GM13977 (cell line): Measurements from ENCODE around the gene SNRNP48.

ENCODE experiments used
- DNase-seq: peaks from one replicate; pipeline ENCODE4 v3.0.0; 2012; ENCODE audit warnings: low spot score
- in situ Hi-C: fragments of 300-500 bp; cut with MboI; formaldehyde crosslinking; loops from one replicate; pipeline ENCODE4 v1.12.0; 2022; ENCODE audit warnings: low sequenced_read_pairs, low pct_unique_long_range_greater_than_20kb, mixed read lengths, inconsistent platforms; ENCODE audit not compliant: unreplicated experiment
- TF ChIP-seq, protein P1 (sequence below): IDR thresholded peaks from 2 replicates; pipeline ENCODE4 v1.5.1; 2012; ENCODE audit warnings: mild to moderate bottlenecking, control low read depth; ENCODE audit not compliant: insufficient read depth; ENCODE audit errors: extremely low read depth, missing control alignments

Gene SNRNP48

DNA sequence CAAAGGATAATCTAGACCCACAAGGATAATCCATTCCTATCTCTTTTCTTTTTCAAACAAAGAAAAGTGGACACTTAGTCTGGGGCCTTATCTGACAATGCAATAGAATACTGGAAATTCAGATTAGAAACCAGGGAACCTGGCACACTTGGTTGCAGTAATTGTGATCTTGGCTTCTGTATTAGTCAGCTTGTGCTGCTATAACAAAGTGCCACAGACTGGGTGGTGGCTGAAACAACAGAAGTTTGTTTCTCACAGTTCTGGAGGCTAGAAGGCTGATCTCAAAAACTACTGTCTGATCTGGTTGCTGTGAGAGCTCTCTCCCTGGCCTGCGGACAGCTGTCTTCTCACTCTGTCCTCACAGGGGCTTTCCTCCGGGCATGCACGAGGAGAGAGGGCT lies 49.4 kb downstream of the SNRNP48 start:
- no peak for DNase-seq
- TF ChIP-seq, protein P1, sequence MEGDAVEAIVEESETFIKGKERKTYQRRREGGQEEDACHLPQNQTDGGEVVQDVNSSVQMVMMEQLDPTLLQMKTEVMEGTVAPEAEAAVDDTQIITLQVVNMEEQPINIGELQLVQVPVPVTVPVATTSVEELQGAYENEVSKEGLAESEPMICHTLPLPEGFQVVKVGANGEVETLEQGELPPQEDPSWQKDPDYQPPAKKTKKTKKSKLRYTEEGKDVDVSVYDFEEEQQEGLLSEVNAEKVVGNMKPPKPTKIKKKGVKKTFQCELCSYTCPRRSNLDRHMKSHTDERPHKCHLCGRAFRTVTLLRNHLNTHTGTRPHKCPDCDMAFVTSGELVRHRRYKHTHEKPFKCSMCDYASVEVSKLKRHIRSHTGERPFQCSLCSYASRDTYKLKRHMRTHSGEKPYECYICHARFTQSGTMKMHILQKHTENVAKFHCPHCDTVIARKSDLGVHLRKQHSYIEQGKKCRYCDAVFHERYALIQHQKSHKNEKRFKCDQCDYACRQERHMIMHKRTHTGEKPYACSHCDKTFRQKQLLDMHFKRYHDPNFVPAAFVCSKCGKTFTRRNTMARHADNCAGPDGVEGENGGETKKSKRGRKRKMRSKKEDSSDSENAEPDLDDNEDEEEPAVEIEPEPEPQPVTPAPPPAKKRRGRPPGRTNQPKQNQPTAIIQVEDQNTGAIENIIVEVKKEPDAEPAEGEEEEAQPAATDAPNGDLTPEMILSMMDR = no peak
- in situ Hi-C loops = no loop called here

DNA sequence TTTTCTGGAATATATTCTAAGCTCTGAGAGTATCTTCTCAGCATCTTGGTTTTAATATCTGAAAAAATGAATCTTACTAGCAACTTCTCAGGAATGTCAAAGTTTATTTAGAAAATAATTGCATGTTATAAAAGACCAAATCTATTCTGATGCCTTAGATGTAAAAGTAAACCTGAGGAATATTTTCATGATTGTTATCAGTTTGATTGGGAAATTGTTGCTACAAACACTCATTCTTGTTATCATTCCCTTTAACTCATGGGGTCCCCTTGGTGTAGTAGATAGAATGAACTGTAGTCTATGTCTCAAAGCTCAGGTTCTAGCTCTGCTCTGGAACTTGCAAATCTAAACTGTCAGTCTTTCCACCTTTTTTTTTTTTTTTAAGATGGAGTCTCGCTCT lies 50.0 kb downstream of the SNRNP48 start:
- no peak for DNase-seq
- TF ChIP-seq, protein P1 = no peak
- in situ Hi-C loops = no loop called here

DNA sequence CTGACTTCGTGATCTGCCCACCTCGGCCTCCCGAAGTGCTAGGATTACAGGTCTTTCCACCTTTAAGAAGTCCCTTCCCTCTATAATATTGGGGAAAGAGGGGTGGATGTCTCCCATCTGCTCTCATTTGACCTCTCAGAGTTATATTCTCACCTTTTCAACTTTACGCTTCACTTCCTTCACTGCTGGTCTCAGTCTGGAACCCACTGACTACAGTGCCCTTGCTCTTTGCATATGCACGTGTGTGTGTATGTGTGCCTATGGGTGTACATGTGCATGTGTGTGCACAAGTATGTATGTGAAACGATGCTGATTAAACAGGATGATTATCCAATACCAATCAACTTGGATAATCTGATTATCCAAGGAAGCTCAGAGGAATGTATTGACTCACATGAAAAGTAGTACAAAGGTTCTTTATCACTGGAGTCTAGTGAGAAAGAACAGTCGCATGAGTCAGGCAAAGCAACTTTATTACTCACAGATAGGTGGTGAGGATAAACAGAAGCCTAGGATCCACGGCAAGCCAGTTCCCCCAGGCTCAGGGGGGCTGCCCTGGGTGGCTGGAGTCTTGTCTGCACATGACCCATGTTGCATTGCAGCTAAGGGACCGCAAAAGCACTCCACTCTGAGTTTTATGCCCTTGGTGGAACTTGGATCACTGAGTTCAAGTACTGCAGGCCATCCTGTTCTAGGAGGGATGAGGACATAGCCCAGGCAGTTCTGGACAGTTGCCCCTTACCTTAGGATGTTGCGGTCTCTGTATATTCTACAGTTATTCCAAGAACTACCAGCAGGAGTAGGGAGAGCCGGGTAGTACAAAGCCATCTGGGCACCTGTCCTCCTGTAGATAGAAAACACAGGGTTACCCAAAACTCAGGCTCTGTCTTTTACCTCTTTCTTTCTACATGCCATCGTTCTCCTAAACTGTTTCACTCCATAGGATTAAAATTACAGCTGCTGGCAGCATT lies 50.9 kb downstream of the SNRNP48 start:
- no peak for DNase-seq
- TF ChIP-seq, protein P1 = no peak
- in situ Hi-C loops = no loop called here

DNA sequence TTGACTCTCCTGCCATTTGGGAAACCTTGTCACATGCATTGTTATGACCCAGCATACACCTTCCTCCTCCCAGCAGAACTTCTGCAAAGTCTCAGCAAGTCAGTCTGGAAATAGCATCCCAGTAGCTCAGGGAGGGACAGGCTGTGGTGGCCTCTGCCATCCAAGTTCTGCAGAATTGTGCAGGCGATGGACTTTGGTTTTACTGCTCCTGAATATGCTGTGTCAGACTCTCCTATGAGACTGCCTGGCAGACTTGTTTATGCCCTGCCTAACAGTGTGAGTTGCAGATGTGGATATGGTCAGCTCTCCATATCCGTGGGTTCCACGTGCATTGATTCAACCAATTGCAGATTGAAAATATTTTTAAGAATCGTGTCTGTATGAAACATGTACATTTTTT lies 52.8 kb downstream of the SNRNP48 start:
- TF ChIP-seq, protein P1 = no peak
- no peak for DNase-seq
- in situ Hi-C loops = no loop called here

DNA sequence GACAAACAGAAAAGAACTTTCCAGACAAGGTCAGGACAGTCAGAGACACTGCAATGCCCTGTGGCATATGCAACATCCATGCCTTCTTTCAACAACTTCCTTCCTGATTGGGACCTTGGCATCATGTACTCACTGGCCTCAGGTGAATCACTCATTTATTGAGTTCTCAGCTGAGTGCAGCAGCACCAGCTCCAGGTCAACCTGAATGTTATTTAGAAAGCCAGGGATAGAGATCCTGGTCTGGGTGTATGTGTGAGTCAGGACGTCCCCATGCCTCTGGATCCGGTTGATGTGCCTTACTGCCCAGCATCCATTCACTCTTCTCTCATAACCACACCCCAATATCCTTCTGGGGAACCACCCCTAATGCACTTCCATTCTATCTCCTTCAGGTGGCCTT lies 54.4 kb downstream of the SNRNP48 start:
- DNase-seq = no peak
- TF ChIP-seq, protein P1 = no peak
- in situ Hi-C loops = no loop called here

DNA sequence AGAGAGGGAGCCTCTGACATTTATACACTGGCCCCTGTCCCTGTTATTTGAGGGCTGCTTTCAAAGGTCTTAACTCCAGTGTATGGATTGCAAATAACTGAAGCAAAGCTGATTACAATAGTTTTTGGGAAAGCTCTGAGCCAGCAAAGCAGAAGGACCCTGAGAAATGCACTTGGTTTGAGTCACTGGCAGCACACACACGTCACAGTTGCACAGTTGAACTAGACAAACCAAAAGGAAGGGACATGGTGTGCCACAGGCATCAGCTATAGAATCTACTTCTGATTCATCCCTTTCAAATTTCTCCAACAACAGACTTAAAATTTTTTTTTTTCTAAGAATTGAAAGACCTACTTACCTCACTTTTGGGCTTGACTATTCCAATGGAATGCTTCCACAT lies 56.4 kb downstream of the SNRNP48 start:
- no peak for DNase-seq
- TF ChIP-seq, protein P1 = no peak
- in situ Hi-C loops = no loop called here

DNA sequence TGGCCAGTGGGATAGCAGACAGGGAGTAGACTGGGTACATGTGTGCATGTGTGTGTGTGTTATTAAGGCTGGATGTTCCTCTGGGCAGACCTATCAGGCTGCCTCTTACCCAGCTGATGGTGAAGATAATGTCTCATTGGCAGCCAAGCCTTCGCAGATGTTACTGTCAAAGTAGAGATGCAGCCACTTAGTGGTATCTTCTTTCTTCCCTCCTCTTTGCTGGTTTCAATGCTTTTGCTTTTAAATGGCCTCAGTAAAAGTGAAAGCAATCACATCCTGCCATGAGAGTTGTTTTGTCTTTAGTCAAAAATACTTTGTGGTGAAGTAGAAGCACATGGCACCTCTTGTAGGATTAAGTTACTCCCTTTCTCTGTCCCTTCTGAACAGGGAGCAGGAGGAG lies 57.5 kb downstream of the SNRNP48 start:
- in situ Hi-C loops = no loop called here
- peak; percentile 28 for DNase-seq
- TF ChIP-seq, protein P1 = no peak
